ENCODE results near the gene ABCC6. TPM values are rescaled to one million over a fixed set of nuclear protein-coding genes. Genes with fewer than 3 reads are reported as not detected.

Gene ABCC6
- total RNA-seq, 4 donors from 2014 or later, result 36.2 to 109 (median 49.6) TPM

- intact Hi-C loops (cut with DNase I; ENCODE audit: low total_unique reads) (no loop called here), in situ Hi-C loops (cut with MboI; ENCODE audit: low pct_ligation_motif_present in 1 of 4, low pct_unique_long_range_greater_than_20kb in 1 of 4, low sequenced_read_pairs in 3 of 4) (loop anchor here in 3 of 4 donors (25.0 kb wide), 3 partner anchors 269 to 719 kb away; partner anchors contain the start of gene MYH11 (in 1 of the 3))
- Histone ChIP-seq H3K27me3 (no peaks in the 10 kb centered on the region), H3K4me1 (no peaks in the 10 kb centered on the region), H3K9me3 (no peaks in the 10 kb centered on the region), H3K36me3 (peaks cover 0 to 19% (median 7%) of the 10 kb centered on the region in 4 donors), H3K4me3 (no peak overlapping the region), H3K27ac (no peak overlapping the region)
- DNase-seq, result no peak
- TF ChIP-seq POLR2A (IDR thresholded peaks at IDR 0.05) (no peak), POLR2AphosphoS5 (IDR thresholded peaks at IDR 0.05) (no peak), CTCF (IDR thresholded peaks at IDR 0.05) (no peak), EP300 (IDR thresholded peaks at IDR 0.05; ENCODE audit: low read depth) (no peak)
- WGBS, 2 donors (ENCODE audit: low coverage in 1 of 2), result 87 to 94% methylated on average over 3 of the region's 3 CpGs
These were observed 92.1 kb downstream of the ABCC6 start for GRCh38 chr16:16131204-16131603.

- Histone ChIP-seq H3K4me1 (no peaks in the 10 kb centered on the region), H3K4me3 (no peak overlapping the region), H3K9me3 (no peaks in the 10 kb centered on the region), H3K36me3 (peaks cover 0 to 5% (median 0%) of the 10 kb centered on the region in 4 donors), H3K27me3 (no peaks in the 10 kb centered on the region), H3K27ac (peak overlapping the region; percentile 24 to 75 (median 59))
- intact Hi-C loops (cut with DNase I; ENCODE audit: low total_unique reads), result loop anchor here (5.0 to 10.0 kb wide), 3 partner anchors 65 to 353 kb away; partner anchors contain the start of gene MYH11
- in situ Hi-C loops (cut with MboI; ENCODE audit: low pct_ligation_motif_present in 1 of 4, low pct_unique_long_range_greater_than_20kb in 1 of 4, low sequenced_read_pairs in 3 of 4), result loop anchor here in 3 of 4 donors (10.0 to 25.0 kb wide), 4 partner anchors 253 to 715 kb away; partner anchors contain the start of gene MYH11 (in 1 of the 3)
- peak; percentile 66 for DNase-seq
- 0 to 31% methylated on average over 7 to 11 of the region's 11 CpGs for WGBS, 2 donors (ENCODE audit: low coverage in 1 of 2)
- no peak for TF ChIP-seq POLR2AphosphoS5 (IDR thresholded peaks at IDR 0.05)
- no peak for TF ChIP-seq POLR2A (IDR thresholded peaks at IDR 0.05)
- TF ChIP-seq CTCF (IDR thresholded peaks at IDR 0.05), result peak; percentile 85 to 98 (median 93)
These were observed 95.7 kb downstream of the ABCC6 start for GRCh38 chr16:16127469-16128116.

DNA sequence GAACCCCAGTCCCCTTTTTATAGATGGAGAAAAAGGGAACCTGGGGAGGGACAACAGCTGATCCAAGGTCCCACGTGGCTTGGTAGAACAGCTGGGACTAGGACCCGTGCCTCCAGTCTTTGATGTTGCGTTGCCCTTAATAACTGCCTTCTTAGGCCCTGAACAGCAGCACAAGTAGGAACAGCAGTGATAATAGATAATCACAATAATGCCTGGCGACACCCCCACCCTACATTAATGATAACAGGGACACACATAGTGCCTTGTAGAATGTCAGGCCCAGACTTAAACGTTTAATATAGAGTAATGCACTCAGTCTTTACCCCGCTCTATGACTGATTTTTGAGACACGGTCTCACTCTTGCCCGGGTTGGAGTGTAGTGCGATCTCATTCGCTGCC, 96.4 kb downstream of the ABCC6 start:
- intact Hi-C loops (cut with DNase I; ENCODE audit: low total_unique reads) (loop anchor here (5.0 to 10.0 kb wide), 3 partner anchors 65 to 352 kb away; partner anchors contain the start of gene MYH11), in situ Hi-C loops (cut with MboI; ENCODE audit: low pct_ligation_motif_present in 1 of 4, low pct_unique_long_range_greater_than_20kb in 1 of 4, low sequenced_read_pairs in 3 of 4) (loop anchor here in 3 of 4 donors (10.0 to 25.0 kb wide), 4 partner anchors 252 to 715 kb away; partner anchors contain the start of gene MYH11 (in 1 of the 3))
- H3K4me1 ChIP-seq, result no peaks in the 10 kb centered on the region
- H3K27me3 ChIP-seq, result no peaks in the 10 kb centered on the region
- 60 to 81% methylated on average over 3 to 10 of the region's 10 CpGs for WGBS, 2 donors (ENCODE audit: low coverage in 1 of 2)
- no peak overlapping the region for H3K4me3 ChIP-seq
- no peak for DNase-seq
- H3K9me3 ChIP-seq, result no peaks in the 10 kb centered on the region
- TF ChIP-seq EP300 (IDR thresholded peaks at IDR 0.05; ENCODE audit: low read depth) (no peak), POLR2A (IDR thresholded peaks at IDR 0.05) (no peak), CTCF (IDR thresholded peaks at IDR 0.05) (no peak), POLR2AphosphoS5 (IDR thresholded peaks at IDR 0.05) (no peak)
- peak overlapping the region; percentile 24 to 75 (median 59) for H3K27ac ChIP-seq
- H3K36me3 ChIP-seq, result peaks cover 0 to 3% (median 0%) of the 10 kb centered on the region in 4 donors

GRCh38 chr16:16124974-16125373, 98.3 kb downstream of the ABCC6 start:
- peaks cover 0 to under 1% (median 0%) of the 10 kb centered on the region in 4 donors for H3K36me3 ChIP-seq
- H3K4me3 ChIP-seq, result no peak overlapping the region
- WGBS, 2 donors (ENCODE audit: low coverage in 1 of 2), result 100% methylated on average over 2 to 3 of the region's 3 CpGs
- H3K9me3 ChIP-seq, result no peaks in the 10 kb centered on the region
- intact Hi-C loops (cut with DNase I; ENCODE audit: low total_unique reads) (loop anchor here (5.0 to 10.0 kb wide), 3 partner anchors 63 to 350 kb away; partner anchors contain the start of gene MYH11), in situ Hi-C loops (cut with MboI; ENCODE audit: low pct_ligation_motif_present in 1 of 4, low pct_unique_long_range_greater_than_20kb in 1 of 4, low sequenced_read_pairs in 3 of 4) (loop anchor here (10.0 to 25.0 kb wide), 4 partner anchors 250 to 713 kb away; partner anchors contain the start of gene MYH11 (in 2 of the 4))
- H3K27me3 ChIP-seq, result no peaks in the 10 kb centered on the region
- no peak for DNase-seq
- H3K27ac ChIP-seq, result peak overlapping the region in 3 of 4 donors; percentile 43 to 52 (median 47)
- TF ChIP-seq POLR2A (IDR thresholded peaks at IDR 0.05), result no peak
- no peak for TF ChIP-seq CTCF (IDR thresholded peaks at IDR 0.05)
- no peak for TF ChIP-seq EP300 (IDR thresholded peaks at IDR 0.05; ENCODE audit: low read depth)
- TF ChIP-seq POLR2AphosphoS5 (IDR thresholded peaks at IDR 0.05), result no peak
- peaks cover 0 to 5% (median 0%) of the 10 kb centered on the region in 4 donors for H3K4me1 ChIP-seq
